ENCODE data around the gene ZRANB3. TPM values are rescaled to one million over a fixed set of nuclear protein-coding genes. Genes with fewer than 3 reads are reported as not detected.
"Not testable (repeated sequence)": the region's sequence is repeated elsewhere in the genome, so short reads cannot be mapped to it uniquely, and the experiment has no call there.

Gene ZRANB3
- total RNA-seq, 1 experiment from 2014 or later = 12.0 TPM

DNA sequence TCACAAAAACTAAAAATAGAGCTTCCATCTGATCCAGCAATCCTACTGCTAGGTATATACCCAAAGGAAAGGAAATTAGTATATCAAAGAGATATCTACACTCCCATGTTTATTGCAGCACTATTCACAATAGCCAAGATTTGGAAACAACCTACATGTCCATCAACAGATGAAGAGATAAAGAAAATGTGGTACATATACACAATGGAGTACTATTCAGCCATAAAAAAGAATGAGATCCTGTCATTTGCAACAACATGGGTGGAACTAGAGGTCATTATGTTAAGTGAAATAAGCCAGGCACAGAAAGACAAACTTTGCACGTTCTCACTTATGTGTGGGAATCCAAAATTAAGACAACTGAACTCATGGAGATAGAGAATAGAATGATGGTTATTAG is 134.8 kb downstream of the ZRANB3 start:
- CTCF ChIA-PET; H3K27ac ChIP-seq (ENCODE audit: low read depth, low read length); H3K9ac ChIP-seq (ENCODE audit: low read length); H2AFZ ChIP-seq (ENCODE audit: low read depth, low read length, poor library complexity, severe bottlenecking); RAD21 ChIA-PET (ENCODE audit: low non-redundant PET in 1 of 2, low total read pairs in 2 of 2, uncharacterized antibody in 2 of 2, unreplicated experiment in 2 of 2); H3K4me2 ChIP-seq (ENCODE audit: low read length); H3K4me1 ChIP-seq (ENCODE audit: control insufficient read depth in 1 of 2, insufficient read depth in 2 of 2, low read length in 2 of 2); H3K27me3 ChIP-seq (ENCODE audit: insufficient read depth, low read length); H3K79me2 ChIP-seq (ENCODE audit: insufficient read depth, low read length); DNase-seq (ENCODE audit: low read depth, low spot score); BruUV-seq (replicated peaks); ATAC-seq; POLR2A ChIA-PET; H3K36me3 ChIP-seq (ENCODE audit: control insufficient read depth in 1 of 2, insufficient read depth in 2 of 2, low read length in 2 of 2); H4K20me1 ChIP-seq (ENCODE audit: insufficient read depth); H3K9me2 ChIP-seq (ENCODE audit: insufficient read depth); intact Hi-C loops (cut with micrococcal nuclease); H3K4me3 ChIP-seq (replicated peaks in 1 of 2; ENCODE audit: low read depth in 1 of 2, low read length in 2 of 2); H3K9me3 ChIP-seq (ENCODE audit: control insufficient read depth in 1 of 2, insufficient read depth in 1 of 2, low read depth in 1 of 2, low read length in 2 of 2): not testable (repeated sequence)

- Histone ChIP-seq H3K27ac (ENCODE audit: low read depth, low read length) (no peak overlapping the region), H3K27me3 (ENCODE audit: insufficient read depth, low read length) (no peaks in the 10 kb centered on the region), H3K9ac (ENCODE audit: low read length) (no peak overlapping the region), H3K79me2 (ENCODE audit: insufficient read depth, low read length) (no peaks in the 10 kb centered on the region), H3K4me3 (replicated peaks in 1 of 2; ENCODE audit: low read depth in 1 of 2, low read length in 2 of 2) (no peak overlapping the region), H3K9me3 (ENCODE audit: control insufficient read depth in 1 of 2, insufficient read depth in 1 of 2, low read depth in 1 of 2, low read length in 2 of 2) (no peaks in the 10 kb centered on the region), H3K4me1 (ENCODE audit: control insufficient read depth in 1 of 2, insufficient read depth in 2 of 2, low read length in 2 of 2) (no peaks in the 10 kb centered on the region), H3K36me3 (ENCODE audit: control insufficient read depth in 1 of 2, insufficient read depth in 2 of 2, low read length in 2 of 2) (no peaks in the 10 kb centered on the region), H3K9me2 (ENCODE audit: insufficient read depth) (no peaks in the 10 kb centered on the region), H4K20me1 (ENCODE audit: insufficient read depth) (no peaks in the 10 kb centered on the region), H2AFZ (ENCODE audit: low read depth, low read length, poor library complexity, severe bottlenecking) (no peak overlapping the region), H3K4me2 (ENCODE audit: low read length) (no peak overlapping the region)
- intact Hi-C loops (cut with micrococcal nuclease) = no loop called here
- TF ChIP-seq SIN3A (IDR thresholded peaks at IDR 0.05; ENCODE audit: low read depth) (no peak), SP1 (IDR thresholded peaks at IDR 0.05; ENCODE audit: low read depth) (no peak)
- ChIA-PET CTCF (no interaction called here), RAD21 (ENCODE audit: low non-redundant PET in 1 of 2, low total read pairs in 2 of 2, uncharacterized antibody in 2 of 2, unreplicated experiment in 2 of 2) (no interaction called here), POLR2A (no interaction called here)
- DNase-seq (ENCODE audit: low read depth, low spot score) (no peak), ATAC-seq (no peak)
- BruUV-seq (replicated peaks) = no TSS peak
Measured at GRCh38 chr2:135386993-135387392, 144.0 kb downstream of the ZRANB3 start.

GRCh38 chr2:135378591-135378990 is 152.4 kb downstream of the ZRANB3 start:
- DNase-seq (ENCODE audit: low read depth, low spot score) = no peak
- H3K27me3 ChIP-seq (ENCODE audit: insufficient read depth, low read length) = no peaks in the 10 kb centered on the region
- H2AFZ ChIP-seq (ENCODE audit: low read depth, low read length, poor library complexity, severe bottlenecking) = no peak overlapping the region
- H3K4me1 ChIP-seq (ENCODE audit: control insufficient read depth in 1 of 2, insufficient read depth in 2 of 2, low read length in 2 of 2) = no peaks in the 10 kb centered on the region
- RAD21 ChIA-PET (ENCODE audit: low non-redundant PET in 1 of 2, low total read pairs in 2 of 2, uncharacterized antibody in 2 of 2, unreplicated experiment in 2 of 2) = no interaction called here
- no peaks in the 10 kb centered on the region for H4K20me1 ChIP-seq (ENCODE audit: insufficient read depth)
- H3K9ac ChIP-seq (ENCODE audit: low read length) = no peak overlapping the region
- ATAC-seq = no peak
- H3K4me2 ChIP-seq (ENCODE audit: low read length) = no peak overlapping the region
- no peaks in the 10 kb centered on the region for H3K9me3 ChIP-seq (ENCODE audit: control insufficient read depth in 1 of 2, insufficient read depth in 1 of 2, low read depth in 1 of 2, low read length in 2 of 2)
- H3K27ac ChIP-seq (ENCODE audit: low read depth, low read length) = no peak overlapping the region
- no peak overlapping the region for H3K4me3 ChIP-seq (replicated peaks in 1 of 2; ENCODE audit: low read depth in 1 of 2, low read length in 2 of 2)
- intact Hi-C loops (cut with micrococcal nuclease) = no loop called here
- TF ChIP-seq TCF7L2 (IDR thresholded peaks at IDR 0.05; ENCODE audit: borderline replicate concordance, extremely low read depth, insufficient read depth, insufficient read length) = no peak
- TF ChIP-seq FOSL1 (IDR thresholded peaks at IDR 0.05; ENCODE audit: low read depth) = no peak
- no peak for TF ChIP-seq SRF (IDR thresholded peaks at IDR 0.05; ENCODE audit: low read depth)
- H3K36me3 ChIP-seq (ENCODE audit: control insufficient read depth in 1 of 2, insufficient read depth in 2 of 2, low read length in 2 of 2) = no peaks in the 10 kb centered on the region
- POLR2A ChIA-PET = no interaction called here
- CTCF ChIA-PET = no interaction called here
- H3K79me2 ChIP-seq (ENCODE audit: insufficient read depth, low read length) = no peaks in the 10 kb centered on the region
- no peaks in the 10 kb centered on the region for H3K9me2 ChIP-seq (ENCODE audit: insufficient read depth)
- no TSS peak for BruUV-seq (replicated peaks)

Measured in HCT116 (cell line).